ENCODE measurements around the gene SLC26A1. TPM values are rescaled to one million over a fixed set of nuclear protein-coding genes. Genes with fewer than 3 reads are reported as not detected.

SLC26A1 gene
- total and polyA plus RNA-seq, 2 donors (not counting 3 experiments of a cell fraction or from before 2014, with no cell fraction given): 0.10 TPM; not detected in 1

DNA sequence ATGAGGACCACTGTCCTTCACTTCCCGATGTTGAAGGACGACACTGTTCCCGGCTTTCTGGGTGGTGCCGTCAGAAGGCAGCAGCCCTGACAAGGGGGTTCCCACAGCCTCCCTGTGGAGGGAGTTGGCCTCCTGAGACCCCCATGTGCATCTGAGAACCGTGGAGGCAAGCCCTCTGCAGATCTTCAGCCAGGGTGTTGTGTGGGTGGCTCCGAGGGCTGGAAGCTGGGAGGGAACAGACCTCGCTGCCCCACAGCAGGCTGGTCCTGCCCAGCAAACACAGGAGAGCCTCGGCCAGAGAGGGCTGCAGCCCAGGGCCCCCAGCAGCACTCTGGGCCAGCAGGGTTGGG is 36.0 kb downstream of the SLC26A1 start:
- ChIA-PET POLR2A (no interaction called here), CTCF (no interaction called here)
- no peak overlapping the region for H3K4me3 ChIP-seq (replicated peaks in 1 of 3; ENCODE audit: insufficient read depth in 1 of 3, low read depth in 1 of 3, low read length in 3 of 3)
- TF ChIP-seq FOS (IDR thresholded peaks at IDR 0.05; ENCODE audit: borderline replicate concordance, insufficient read depth, low read length): no peak
- no peak for TF ChIP-seq POLR2AphosphoS5 (IDR thresholded peaks at IDR 0.05; ENCODE audit: insufficient read depth, low read depth, low read length)
- no peak for TF ChIP-seq GATA2 (IDR thresholded peaks at IDR 0.05; ENCODE audit: insufficient read depth, insufficient read length, low read depth, low read length)
- no peak for TF ChIP-seq JUN (IDR thresholded peaks at IDR 0.05; ENCODE audit: borderline replicate concordance, insufficient read depth, insufficient read length, low read depth)
- TF ChIP-seq, protein P1, sequence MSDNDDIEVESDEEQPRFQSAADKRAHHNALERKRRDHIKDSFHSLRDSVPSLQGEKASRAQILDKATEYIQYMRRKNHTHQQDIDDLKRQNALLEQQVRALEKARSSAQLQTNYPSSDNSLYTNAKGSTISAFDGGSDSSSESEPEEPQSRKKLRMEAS (IDR thresholded peaks at IDR 0.05; ENCODE audit: insufficient read depth, insufficient read length): no peak
- TF ChIP-seq MYC (IDR thresholded peaks at IDR 0.05; ENCODE audit: low read depth, low read length): no peak
- TF ChIP-seq, protein P2, sequence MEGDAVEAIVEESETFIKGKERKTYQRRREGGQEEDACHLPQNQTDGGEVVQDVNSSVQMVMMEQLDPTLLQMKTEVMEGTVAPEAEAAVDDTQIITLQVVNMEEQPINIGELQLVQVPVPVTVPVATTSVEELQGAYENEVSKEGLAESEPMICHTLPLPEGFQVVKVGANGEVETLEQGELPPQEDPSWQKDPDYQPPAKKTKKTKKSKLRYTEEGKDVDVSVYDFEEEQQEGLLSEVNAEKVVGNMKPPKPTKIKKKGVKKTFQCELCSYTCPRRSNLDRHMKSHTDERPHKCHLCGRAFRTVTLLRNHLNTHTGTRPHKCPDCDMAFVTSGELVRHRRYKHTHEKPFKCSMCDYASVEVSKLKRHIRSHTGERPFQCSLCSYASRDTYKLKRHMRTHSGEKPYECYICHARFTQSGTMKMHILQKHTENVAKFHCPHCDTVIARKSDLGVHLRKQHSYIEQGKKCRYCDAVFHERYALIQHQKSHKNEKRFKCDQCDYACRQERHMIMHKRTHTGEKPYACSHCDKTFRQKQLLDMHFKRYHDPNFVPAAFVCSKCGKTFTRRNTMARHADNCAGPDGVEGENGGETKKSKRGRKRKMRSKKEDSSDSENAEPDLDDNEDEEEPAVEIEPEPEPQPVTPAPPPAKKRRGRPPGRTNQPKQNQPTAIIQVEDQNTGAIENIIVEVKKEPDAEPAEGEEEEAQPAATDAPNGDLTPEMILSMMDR (IDR thresholded peaks at IDR 0.05; ENCODE audit: extremely low read depth in 1 of 2, insufficient read depth in 1 of 2, low read depth in 1 of 2, low read length in 2 of 2): no peak
- no peaks in the 10 kb centered on the region for H3K9me3 ChIP-seq (replicated peaks; ENCODE audit: control insufficient read depth, insufficient read depth, low read length)
- no peak overlapping the region for H3K27ac ChIP-seq (ENCODE audit: insufficient read depth, low read depth, low read length)
- dilution Hi-C loops (cut with MboI; ENCODE audit: extremely low pct_ligation_motif_present, low sequenced_read_pairs): no loop called here
- intact Hi-C loops (cut with micrococcal nuclease): no loop called here
- H3K4me2 ChIP-seq (ENCODE audit: insufficient read depth, low read length): no peak overlapping the region
- no peaks in the 10 kb centered on the region for H3K9me1 ChIP-seq (replicated peaks; ENCODE audit: control insufficient read depth, extremely low read depth, insufficient read depth, low read length)
- H3K4me1 ChIP-seq (ENCODE audit: control insufficient read depth, extremely low read depth, insufficient read depth, low read length): no peaks in the 10 kb centered on the region
- DNase-seq (ENCODE audit: low read depth, low spot score) (no peak), FAIRE-seq (no peak)
- H3K79me2 ChIP-seq (ENCODE audit: control insufficient read depth, insufficient read depth, low read length): no peaks in the 10 kb centered on the region
- H2AFZ ChIP-seq (ENCODE audit: low read depth, low read length): no peak overlapping the region
- peaks cover 0 to 10% of the 10 kb centered on the region in 2 experiments for H3K36me3 ChIP-seq (ENCODE audit: control insufficient read depth in 2 of 2, extremely low read depth in 1 of 2, insufficient read depth in 2 of 2, low read length in 2 of 2)
- no peaks in the 10 kb centered on the region for H4K20me1 ChIP-seq (replicated peaks; ENCODE audit: control insufficient read depth, extremely low read depth, insufficient read depth, low read length)
- no peak overlapping the region for H3K9ac ChIP-seq (replicated peaks; ENCODE audit: extremely low read depth, insufficient read depth, low read length)
- no TSS peak for BruUV-seq (replicated peaks)
- H3K27me3 ChIP-seq (ENCODE audit: control insufficient read depth in 2 of 2, insufficient read depth in 2 of 2, low read length in 2 of 2): no peaks in the 10 kb centered on the region

Data from endothelial cell of umbilical vein (primary cell).